Hepatocyte (in vitro differentiated cells): ENCODE data around the gene DNAJC21. TPM values are rescaled to one million over a fixed set of nuclear protein-coding genes. Genes with fewer than 3 reads are reported as not detected.

Experiments
- DNase-seq: peaks from one replicate; pipeline ENCODE4 v3.0.0-alpha.2; 2016; ENCODE audit warnings: low spot score
- H2AFZ ChIP-seq: fragments of 200-600 bp; sonication (generic); 2 replicates; pipeline ENCODE4 v1.6.0; 2016; ENCODE audit warnings: antibody characterized with exemption, mild to moderate bottlenecking
- H3K27ac ChIP-seq: fragments of 200-600 bp; sonication (generic); 2 replicates; pipeline ENCODE4 v1.5.1; 2016; ENCODE audit warnings: mild to moderate bottlenecking
- H3K27me3 ChIP-seq: fragments of 200-600 bp; sonication (generic); 2 replicates; pipeline ENCODE4 v1.6.1; 2016
- H3K36me3 ChIP-seq: fragments of 200-600 bp; sonication (generic); replicated peaks from 2 replicates; pipeline ENCODE4 v1.5.1; 2016; ENCODE audit warnings: low read depth; ENCODE audit not compliant: insufficient read depth
- H3K4me1 ChIP-seq: fragments of 200-600 bp; sonication (generic); 2 replicates; pipeline ENCODE4 v1.5.1; 2016; ENCODE audit warnings: mild to moderate bottlenecking, moderate library complexity; ENCODE audit not compliant: insufficient read depth
- H3K4me2 ChIP-seq: fragments of 200-600 bp; sonication (generic); 2 replicates; pipeline ENCODE4 v1.6.0; 2016
- H3K4me3 ChIP-seq: fragments of 200-600 bp; sonication (generic); 2 replicates; pipeline ENCODE4 v1.5.1; 2016; ENCODE audit warnings: mild to moderate bottlenecking
- H3K79me2 ChIP-seq: fragments of 200-600 bp; sonication (generic); 2 replicates; pipeline ENCODE4 v1.6.0; 2017; ENCODE audit warnings: mild to moderate bottlenecking
- H3K9me2 ChIP-seq: fragments of 200-600 bp; sonication (generic); replicated peaks from 2 replicates; pipeline ENCODE4 v1.6.0; 2017; ENCODE audit warnings: mild to moderate bottlenecking; ENCODE audit not compliant: insufficient read depth
- H3K9me3 ChIP-seq: fragments of 200-600 bp; sonication (generic); 2 replicates; pipeline ENCODE4 v1.5.1; 2016; ENCODE audit warnings: low read depth, mild to moderate bottlenecking
- H4K20me1 ChIP-seq: fragments of 200-600 bp; sonication (generic); 2 replicates; pipeline ENCODE4 v1.6.0; 2016; ENCODE audit warnings: mild to moderate bottlenecking; ENCODE audit not compliant: insufficient read depth, poor library complexity, severe bottlenecking
- CTCF ChIP-seq: fragments of 200-600 bp; sonication (generic); IDR thresholded peaks from 2 replicates; pipeline ENCODE4 v1.5.1; 2016; ENCODE audit warnings: antibody characterized with exemption, mild to moderate bottlenecking; ENCODE audit not compliant: poor library complexity
- EZH2 ChIP-seq: fragments of 200-600 bp; sonication (generic); IDR thresholded peaks from 2 replicates; pipeline ENCODE4 v1.6.1; 2016; ENCODE audit warnings: antibody characterized with exemption, mild to moderate bottlenecking, borderline replicate concordance
- EZH2phosphoT487 ChIP-seq: fragments of 200-600 bp; sonication (generic); IDR thresholded peaks from one replicate; pipeline ENCODE4 v1.6.1; 2018; ENCODE audit warnings: antibody characterized with exemption, mild to moderate bottlenecking, low read depth, moderate library complexity; ENCODE audit not compliant: unreplicated experiment, severe bottlenecking
- WGBS: methylation state at CpG from one replicate; pipeline ENCODE4 v1.1.6; 2016; ENCODE audit warnings: low lambda C conversion rate; ENCODE audit errors: missing lambda C conversion rate; 5-methylcytosine and 5-hydroxymethylcytosine counted together
- polyA plus RNA-seq: library from polyadenylated mRNA; unstranded; fragments of >200 nt; fragmentation: Nextera tagmentation; extraction: Ambion mirVana; gene quantifications from 2 replicates; pipeline ENCODE4 v1.2.1, GENCODE V29; 2016
- total RNA-seq: library from RNA; depleted of rRNA; stranded (reverse); fragments of >200 nt; gene quantifications from 2 replicates; pipeline ENCODE4 v1.2.3, GENCODE V29; 2014

Gene DNAJC21
- total and polyA plus RNA-seq, 2 experiments from 2014 or later = 29.1 to 39.5 TPM

GRCh38 chr5:34993951-34994350 is 64.6 kb downstream of the DNAJC21 start:
- WGBS = 88% methylated on average over 8 of the region's 8 CpGs
- Histone ChIP-seq H3K4me1 (no peaks in the 10 kb centered on the region), H3K79me2 (no peaks in the 10 kb centered on the region), H3K27ac (no peak overlapping the region), H3K27me3 (no peaks in the 10 kb centered on the region), H4K20me1 (no peaks in the 10 kb centered on the region), H3K4me3 (no peak overlapping the region), H2AFZ (no peak overlapping the region), H3K4me2 (no peak overlapping the region), H3K9me3 (no peaks in the 10 kb centered on the region), H3K36me3 (no peaks in the 10 kb centered on the region), H3K9me2 (no peaks in the 10 kb centered on the region)
- TF ChIP-seq EZH2 (no peak), CTCF (no peak), EZH2phosphoT487 (no peak)
- no peak for DNase-seq

GRCh38 chr5:34996261-34996660 is 66.9 kb downstream of the DNAJC21 start:
- H3K36me3 ChIP-seq = no peaks in the 10 kb centered on the region
- H3K4me3 ChIP-seq = no peak overlapping the region
- no peaks in the 10 kb centered on the region for H3K9me3 ChIP-seq
- DNase-seq = no peak
- H2AFZ ChIP-seq = no peak overlapping the region
- no peak overlapping the region for H3K27ac ChIP-seq
- H3K4me2 ChIP-seq = no peak overlapping the region
- no peaks in the 10 kb centered on the region for H3K4me1 ChIP-seq
- H3K9me2 ChIP-seq = no peaks in the 10 kb centered on the region
- no peaks in the 10 kb centered on the region for H3K27me3 ChIP-seq
- TF ChIP-seq CTCF (no peak), EZH2phosphoT487 (no peak), EZH2 (no peak)
- H3K79me2 ChIP-seq = no peaks in the 10 kb centered on the region
- H4K20me1 ChIP-seq = no peaks in the 10 kb centered on the region
- 81% methylated on average over 2 of the region's 2 CpGs for WGBS

- H3K9me2 ChIP-seq = no peaks in the 10 kb centered on the region
- TF ChIP-seq EZH2phosphoT487 (no peak), CTCF (no peak)
- H3K9me3 ChIP-seq = no peaks in the 10 kb centered on the region
- WGBS = 86% methylated on average over 6 of the region's 6 CpGs
- no peak overlapping the region for H3K4me3 ChIP-seq
- no peaks in the 10 kb centered on the region for H4K20me1 ChIP-seq
- DNase-seq = no peak
- H3K36me3 ChIP-seq = no peaks in the 10 kb centered on the region
- H3K4me2 ChIP-seq = no peak overlapping the region
- no peak overlapping the region for H3K27ac ChIP-seq
- H2AFZ ChIP-seq = no peak overlapping the region
- no peaks in the 10 kb centered on the region for H3K27me3 ChIP-seq
- H3K4me1 ChIP-seq = no peaks in the 10 kb centered on the region
- H3K79me2 ChIP-seq = no peaks in the 10 kb centered on the region
Observed at GRCh38 chr5:34998058-34998789, 68.9 kb downstream of the DNAJC21 start.

GRCh38 chr5:35001842-35002241 is 72.5 kb downstream of the DNAJC21 start:
- no peaks in the 10 kb centered on the region for H4K20me1 ChIP-seq
- no peaks in the 10 kb centered on the region for H3K4me1 ChIP-seq
- H3K79me2 ChIP-seq = no peaks in the 10 kb centered on the region
- no peak overlapping the region for H2AFZ ChIP-seq
- H3K36me3 ChIP-seq = no peaks in the 10 kb centered on the region
- H3K9me2 ChIP-seq = no peaks in the 10 kb centered on the region
- H3K27ac ChIP-seq = no peak overlapping the region
- WGBS = 83% methylated on average over 3 of the region's 3 CpGs
- no peak for TF ChIP-seq CTCF
- TF ChIP-seq EZH2 = no peak
- no peak for TF ChIP-seq EZH2phosphoT487
- H3K4me2 ChIP-seq = no peak overlapping the region
- H3K27me3 ChIP-seq = no peaks in the 10 kb centered on the region
- no peaks in the 10 kb centered on the region for H3K9me3 ChIP-seq
- DNase-seq = no peak
- H3K4me3 ChIP-seq = no peak overlapping the region
